ENCODE measurements around the gene CREB5.

GRCh38 chr7:28456044-28456443, 43.7 kb downstream of the CREB5 start:
- TF ChIP-seq TAF1 (IDR thresholded peaks at IDR 0.05; ENCODE audit: borderline replicate concordance, low read depth, low read length) (no peak), POLR2AphosphoS5 (IDR thresholded peaks at IDR 0.05; ENCODE audit: low read depth, low read length) (no peak)

Data from GM12892 (cell line).